Renal cortex interstitium (tissue), 15 donors: ENCODE data around the gene BABAM1. TPM values are rescaled to one million over a fixed set of nuclear protein-coding genes. Genes with fewer than 3 reads are reported as not detected.

Source experiments
- DNase-seq, 11 donors: peaks; one replicate each; pipeline ENCODE4 v3.0.0-alpha.2; 2013; ENCODE audit warnings: low read depth in 9 of 11, low spot score in 4 of 11; ENCODE audit errors: extremely low read depth in 1 of 11
- long read RNA-seq, 16 experiments: transcript quantifications; one replicate each; lab custom pipeline, GENCODE V29; 2026
- polyA plus RNA-seq, 3 donors: library from polyadenylated mRNA; unstranded; fragments of 120-200 nt; gene quantifications; one replicate each; pipeline ENCODE4 v1.2.1, GENCODE V29; 2013; ENCODE audit not compliant: insufficient read length in 3 of 3

BABAM1 gene
- polyA plus RNA-seq: 100 to 1,000 TPM in 2 of 3 donors, 10 to 100 TPM in 1; 97.0 to 111 (median 107) TPM
- long read RNA-seq, donor 1, transcript BABAM1-208 (9 exons, 1,470 nt): major isoform, 21 of 25 reads
- long read RNA-seq, donor 1, partial matches to known transcripts: 0 of 25 reads
- long read RNA-seq, donor 1, other reads (novel, unspliced or antisense): 0 of 25 reads
- long read RNA-seq, donor 2, transcript BABAM1-208 (9 exons, 1,470 nt): major isoform, 13 of 24 reads
- long read RNA-seq, donor 2, partial matches to known transcripts: 5 of 24 reads
- long read RNA-seq, donor 2, other reads (novel, unspliced or antisense): 0 of 24 reads
- long read RNA-seq, donor 3, transcript BABAM1-208 (9 exons, 1,470 nt): major isoform, 35 of 80 reads
- long read RNA-seq, donor 3, partial matches to known transcripts: 38 of 80 reads
- long read RNA-seq, donor 3, other reads (novel, unspliced or antisense): 0 of 80 reads
- long read RNA-seq, donor 4, transcript BABAM1-208 (9 exons, 1,470 nt): major isoform, 18 of 23 reads
- long read RNA-seq, donor 4, partial matches to known transcripts: 0 of 23 reads
- long read RNA-seq, donor 4, other reads (novel, unspliced or antisense): 0 of 23 reads
- long read RNA-seq, donor 5, transcript BABAM1-208 (9 exons, 1,470 nt): major isoform, 31 of 36 reads
- long read RNA-seq, donor 5, partial matches to known transcripts: 0 of 36 reads
- long read RNA-seq, donor 5, other reads (novel, unspliced or antisense): 0 of 36 reads
- long read RNA-seq, donor 6, transcript BABAM1-208 (9 exons, 1,470 nt): major isoform, 13 of 30 reads
- long read RNA-seq, donor 6, partial matches to known transcripts: 6 of 30 reads
- long read RNA-seq, donor 6, other reads (novel, unspliced or antisense): 0 of 30 reads
- long read RNA-seq, donor 7, transcript BABAM1-208 (9 exons, 1,470 nt): major isoform, 21 of 25 reads
- long read RNA-seq, donor 7, partial matches to known transcripts: 0 of 25 reads
- long read RNA-seq, donor 7, other reads (novel, unspliced or antisense): 0 of 25 reads
- long read RNA-seq, donor 8: 0 reads
- long read RNA-seq, donor 9, transcript BABAM1-201 (9 exons, 1,472 nt): minor isoform, 6 of 37 reads
- long read RNA-seq, donor 9, transcript BABAM1-208 (9 exons, 1,470 nt): major isoform, 19 of 37 reads
- long read RNA-seq, donor 9, partial matches to known transcripts: 6 of 37 reads
- long read RNA-seq, donor 9, other reads (novel, unspliced or antisense): 0 of 37 reads
- long read RNA-seq, donor 10, transcript BABAM1-208 (9 exons, 1,470 nt): major isoform, 27 of 42 reads
- long read RNA-seq, donor 10, transcript BABAM1-201 (9 exons, 1,472 nt): minor isoform, 5 of 42 reads
- long read RNA-seq, donor 10, partial matches to known transcripts: 7 of 42 reads
- long read RNA-seq, donor 10, other reads (novel, unspliced or antisense): 0 of 42 reads
- long read RNA-seq, donor 11, transcript BABAM1-208 (9 exons, 1,470 nt): major isoform, 18 of 32 reads
- long read RNA-seq, donor 11, transcript BABAM1-201 (9 exons, 1,472 nt): minor isoform, 6 of 32 reads
- long read RNA-seq, donor 11, partial matches to known transcripts: 5 of 32 reads
- long read RNA-seq, donor 11, other reads (novel, unspliced or antisense): 0 of 32 reads
- long read RNA-seq, donor 12, transcript BABAM1-208 (9 exons, 1,470 nt): major isoform, 10 of 14 reads
- long read RNA-seq, donor 12, partial matches to known transcripts: 0 of 14 reads
- long read RNA-seq, donor 12, other reads (novel, unspliced or antisense): 0 of 14 reads
- long read RNA-seq, donor 13: 0 reads
- long read RNA-seq, donor 14, transcript BABAM1-208 (9 exons, 1,470 nt): major isoform, 18 of 29 reads
- long read RNA-seq, donor 14, transcript BABAM1-201 (9 exons, 1,472 nt): minor isoform, 7 of 29 reads
- long read RNA-seq, donor 14, partial matches to known transcripts: 0 of 29 reads
- long read RNA-seq, donor 14, other reads (novel, unspliced or antisense): 0 of 29 reads
- long read RNA-seq, donor 15, transcript BABAM1-208 (9 exons, 1,470 nt): major isoform, 9 of 12 reads
- long read RNA-seq, donor 15, partial matches to known transcripts: 0 of 12 reads
- long read RNA-seq, donor 15, other reads (novel, unspliced or antisense): 0 of 12 reads
- long read RNA-seq, donor 16, transcript BABAM1-208 (9 exons, 1,470 nt): major isoform, 65 of 101 reads
- long read RNA-seq, donor 16, transcript BABAM1-201 (9 exons, 1,472 nt): minor isoform, 6 of 101 reads
- long read RNA-seq, donor 16, transcript BABAM1-209 (3 exons, 424 nt): minor isoform, 5 of 101 reads
- long read RNA-seq, donor 16, partial matches to known transcripts: 21 of 101 reads
- long read RNA-seq, donor 16, other reads (novel, unspliced or antisense): 0 of 101 reads

DNA sequence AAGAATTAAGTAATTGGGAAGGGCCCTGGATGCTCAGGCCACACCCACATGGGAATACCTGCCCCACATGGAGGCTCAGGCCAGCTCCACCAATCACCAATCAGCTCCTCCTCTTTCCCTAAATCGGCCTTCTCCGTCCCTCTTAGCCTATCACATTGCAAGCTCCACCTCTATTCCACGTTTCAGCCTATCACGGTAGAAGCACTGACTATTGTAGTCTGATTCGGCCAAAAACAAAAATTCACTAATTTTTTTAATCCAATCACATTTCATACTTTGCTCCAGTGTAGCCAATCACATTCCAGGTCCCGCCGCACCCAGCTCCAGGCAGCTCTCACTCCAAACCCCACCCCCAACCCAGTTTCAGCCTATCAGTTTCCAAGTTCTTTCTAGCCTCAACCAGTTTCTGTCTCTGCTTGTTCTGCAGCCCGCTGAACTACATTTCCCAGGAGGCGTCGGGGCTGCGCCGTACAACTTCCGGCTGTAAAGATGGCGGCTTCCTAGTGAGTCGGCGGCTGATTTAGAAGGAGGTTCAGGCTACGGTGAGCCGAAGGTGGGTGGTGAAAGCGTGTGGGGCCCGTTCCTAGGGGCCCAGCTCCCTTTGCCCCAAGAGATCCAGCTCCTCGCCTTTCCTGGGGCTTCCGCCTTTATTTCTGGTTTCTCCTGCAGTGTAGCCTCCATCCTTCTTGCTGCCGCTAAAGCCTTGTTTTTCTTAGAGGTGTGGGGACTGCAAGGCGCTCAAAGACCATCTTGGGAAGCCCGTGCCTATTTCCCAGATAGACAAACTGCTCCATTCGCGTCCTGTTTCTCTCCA, at the start of gene BABAM1:
Gene BABAM1, plus strand, starts transcription at position 469 of the 814 bp plus-strand sequence. CDS start 1,364 bp downstream, outside the sequence.
- DNase-seq: peak; percentile 85 to 98 (median 96)

DNA sequence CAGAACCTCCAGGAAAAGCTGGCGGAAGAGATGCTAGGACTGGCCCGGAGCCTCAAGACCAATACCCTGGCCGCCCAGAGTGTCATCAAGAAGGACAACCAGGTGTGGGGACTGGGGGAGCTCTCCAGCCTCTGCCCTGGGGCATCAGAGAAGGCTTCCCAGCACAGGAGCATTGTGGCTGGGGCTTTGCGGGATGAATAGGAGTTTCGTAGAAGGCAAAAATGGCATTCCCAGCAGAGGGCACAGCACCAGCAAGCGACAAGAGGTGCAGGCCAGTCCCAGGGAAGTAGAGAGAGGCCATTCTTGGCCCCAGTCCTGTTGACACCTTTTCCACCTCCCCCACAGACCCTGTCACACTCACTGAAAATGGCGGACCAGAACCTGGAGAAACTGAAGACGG, 48.0 kb upstream of the BABAM1 start:
- DNase-seq: no peak

DNA sequence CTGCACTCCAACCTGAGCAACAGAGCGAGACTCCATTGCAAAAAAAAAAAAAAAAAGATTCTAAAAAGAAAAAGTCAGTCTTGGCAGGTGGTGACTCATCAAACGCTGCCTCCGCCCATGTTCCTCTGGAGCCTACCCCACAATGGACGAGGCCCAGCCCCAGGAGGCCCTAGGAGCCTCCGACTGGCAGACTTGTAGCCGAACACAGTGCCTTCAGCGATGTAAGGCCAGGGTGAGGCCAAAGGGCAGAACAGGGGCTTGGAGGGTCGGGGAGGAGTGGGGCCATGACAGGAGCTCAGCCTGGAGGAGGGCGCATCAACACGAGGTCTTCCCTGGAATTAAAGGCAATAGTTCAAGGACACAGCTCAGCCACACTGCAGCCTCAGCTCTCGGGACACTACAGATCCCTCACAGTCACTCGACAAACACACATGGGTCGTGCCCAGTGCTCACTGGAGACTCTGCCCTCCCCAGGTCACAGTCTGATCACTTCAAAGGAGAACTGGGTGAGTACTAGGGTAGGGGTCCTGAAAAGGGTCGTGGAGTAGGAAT, 47.0 kb upstream of the BABAM1 start:
- no peak for DNase-seq

DNA sequence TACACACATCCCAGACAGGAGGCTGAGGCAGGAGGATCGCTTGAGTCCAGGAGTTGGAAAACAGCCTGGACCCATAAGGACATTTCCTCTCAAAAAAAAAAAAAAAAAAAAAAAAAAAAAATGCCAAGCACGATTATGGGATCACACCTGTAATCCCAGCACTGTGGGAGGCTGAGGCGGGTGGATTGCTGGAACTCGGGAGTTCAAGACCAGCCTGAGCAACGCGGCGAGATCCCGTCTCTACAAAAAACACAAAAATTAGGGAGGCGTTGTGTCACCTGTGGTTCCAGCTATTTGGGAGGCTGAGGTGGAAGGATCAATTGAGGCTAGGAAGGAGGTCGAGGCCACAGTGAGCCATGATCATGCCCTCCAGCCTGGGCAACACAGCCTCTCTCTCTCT, 42.2 kb upstream of the BABAM1 start:
- no peak for DNase-seq

DNA sequence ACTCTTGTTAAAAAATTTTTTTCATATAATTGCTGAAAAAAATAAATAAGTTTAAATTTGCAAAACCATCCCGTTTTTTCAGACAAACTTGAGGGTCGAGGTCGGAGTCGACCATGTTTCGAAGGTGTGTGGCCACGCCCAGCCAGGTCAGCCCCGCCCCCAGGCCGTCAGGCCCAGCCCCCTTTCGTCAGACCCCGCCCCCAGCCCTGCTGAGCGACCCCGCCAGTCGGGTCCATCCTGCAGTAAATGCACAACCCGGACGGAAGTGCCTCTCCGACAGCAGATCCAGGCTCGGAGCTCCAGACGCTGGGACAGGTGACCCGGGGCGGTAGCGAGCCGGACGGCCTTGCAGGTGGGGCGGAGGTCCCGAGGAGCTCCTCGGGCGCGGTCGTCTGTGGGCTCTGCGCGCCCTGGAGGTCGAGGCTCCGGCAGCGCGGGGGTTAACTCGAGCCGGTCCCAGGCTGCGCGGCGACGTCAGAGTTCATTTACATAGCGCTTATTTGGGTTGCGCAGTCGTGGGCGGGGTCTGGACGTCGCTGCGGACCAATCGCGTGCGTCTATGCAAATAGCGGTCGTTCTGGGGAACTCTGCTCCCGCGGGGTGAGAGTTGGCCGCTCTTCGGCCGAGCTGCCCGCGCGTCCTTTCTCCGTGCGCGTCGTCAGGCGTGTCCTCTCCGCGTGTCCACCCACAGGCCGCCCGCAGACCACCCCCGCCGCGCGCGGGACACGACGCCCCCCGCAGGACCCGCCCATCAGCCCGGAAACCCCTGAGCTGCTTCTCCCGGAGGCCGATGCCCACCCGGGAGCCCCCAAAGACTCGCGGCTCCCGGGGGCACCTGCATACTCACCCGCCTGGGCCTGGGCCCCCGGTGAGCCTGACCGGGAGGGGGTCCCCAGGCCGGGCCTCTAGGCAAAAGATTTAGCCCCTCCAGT, 41.0 kb upstream of the BABAM1 start, which contains the start of gene OCEL1:
Gene OCEL1, plus strand, starts transcription at position 225 of the 932 bp plus-strand sequence. Its CDS starts 22 bp downstream, at position 247.
- DNase-seq: peak; percentile 90 to 98 (median 96)

DNA sequence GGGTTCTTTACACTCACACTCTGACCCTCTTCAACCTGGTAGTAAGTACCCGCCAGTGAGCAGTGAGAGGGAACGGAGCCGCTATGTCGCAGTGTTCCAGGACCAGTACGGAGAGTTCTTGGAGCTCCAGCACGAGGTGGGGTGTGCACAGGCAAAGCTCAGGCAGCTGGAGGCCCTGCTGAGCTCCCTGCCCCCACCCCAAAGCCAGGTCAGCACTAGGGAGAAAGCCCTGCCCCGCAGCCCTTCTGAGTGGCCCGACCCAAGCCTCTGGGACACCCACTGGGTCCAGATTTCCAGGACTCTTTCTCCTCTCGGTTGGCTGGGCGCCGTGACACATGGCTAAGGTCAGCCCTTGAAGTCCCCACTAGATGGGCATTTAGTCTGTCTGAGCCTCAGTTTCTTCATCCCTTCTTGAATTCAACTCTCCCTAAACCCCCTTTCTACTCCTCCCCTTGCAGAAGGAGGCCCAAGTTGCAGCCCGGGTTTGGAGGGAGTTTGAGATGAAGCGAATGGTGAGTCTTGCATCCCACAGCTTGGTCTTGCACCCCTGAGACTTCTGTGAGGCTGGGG, 39.4 kb upstream of the BABAM1 start:
- DNase-seq: no peak

DNA sequence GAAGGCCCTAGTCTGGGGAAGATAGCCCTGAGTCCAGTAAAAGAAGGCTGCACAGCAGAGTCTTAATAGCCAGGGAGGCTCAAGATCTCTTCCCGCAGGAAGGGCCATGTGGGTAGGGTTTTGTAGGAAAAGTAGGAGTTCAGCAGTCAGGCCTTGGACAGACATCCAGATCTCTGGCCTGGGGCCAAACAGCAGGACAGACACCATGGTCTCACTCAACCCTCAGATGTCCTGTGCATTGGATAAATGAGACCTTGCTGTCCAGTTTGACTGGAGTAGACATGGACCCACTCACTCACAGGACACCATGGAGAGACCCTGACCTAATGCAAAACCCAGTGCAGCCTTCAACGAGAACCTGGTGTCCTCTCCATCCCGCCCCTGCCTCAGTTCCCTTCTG, 37.4 kb upstream of the BABAM1 start:
- DNase-seq: no peak

DNA sequence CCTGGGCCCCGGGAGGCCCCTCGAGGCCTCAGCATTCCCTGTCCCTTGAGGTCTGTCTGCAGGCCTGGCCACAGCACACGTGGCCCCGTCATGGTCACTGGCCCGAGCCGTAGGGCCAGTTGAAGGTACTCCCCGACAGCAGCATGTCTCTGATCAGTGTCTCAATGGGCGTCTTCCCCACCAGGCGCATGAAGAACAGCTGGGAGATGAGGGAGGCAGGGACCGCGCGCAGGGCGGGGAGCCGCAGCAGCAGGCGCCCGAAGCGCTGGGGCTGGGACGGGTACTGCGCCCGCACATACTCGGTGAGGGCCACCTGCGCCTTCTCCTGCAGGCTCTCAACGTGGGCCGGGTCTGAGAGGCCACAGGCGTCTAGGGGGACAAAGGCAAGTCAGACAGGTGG, 35.0 kb upstream of the BABAM1 start:
- no peak for DNase-seq

DNA sequence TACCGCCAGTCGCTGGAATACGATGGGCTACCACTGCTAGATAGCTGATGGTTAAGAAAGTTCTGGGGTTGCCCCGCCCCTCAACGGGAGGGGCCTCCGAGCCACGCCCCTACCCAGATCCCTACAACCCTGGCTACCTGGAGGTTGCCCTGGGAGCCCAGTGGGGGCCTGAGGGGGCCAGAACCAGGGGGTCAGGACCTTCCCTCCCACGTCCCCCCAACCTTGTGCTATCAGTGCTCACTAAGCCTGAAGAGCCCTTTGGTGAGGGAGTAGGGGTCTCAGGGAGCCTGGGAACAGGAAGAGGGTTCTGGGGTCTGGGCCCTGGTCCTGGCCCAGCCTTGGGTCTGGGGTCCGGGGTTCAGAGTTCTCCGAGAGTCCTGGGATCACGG, 32.3 kb upstream of the BABAM1 start:
- DNase-seq: no peak

DNA sequence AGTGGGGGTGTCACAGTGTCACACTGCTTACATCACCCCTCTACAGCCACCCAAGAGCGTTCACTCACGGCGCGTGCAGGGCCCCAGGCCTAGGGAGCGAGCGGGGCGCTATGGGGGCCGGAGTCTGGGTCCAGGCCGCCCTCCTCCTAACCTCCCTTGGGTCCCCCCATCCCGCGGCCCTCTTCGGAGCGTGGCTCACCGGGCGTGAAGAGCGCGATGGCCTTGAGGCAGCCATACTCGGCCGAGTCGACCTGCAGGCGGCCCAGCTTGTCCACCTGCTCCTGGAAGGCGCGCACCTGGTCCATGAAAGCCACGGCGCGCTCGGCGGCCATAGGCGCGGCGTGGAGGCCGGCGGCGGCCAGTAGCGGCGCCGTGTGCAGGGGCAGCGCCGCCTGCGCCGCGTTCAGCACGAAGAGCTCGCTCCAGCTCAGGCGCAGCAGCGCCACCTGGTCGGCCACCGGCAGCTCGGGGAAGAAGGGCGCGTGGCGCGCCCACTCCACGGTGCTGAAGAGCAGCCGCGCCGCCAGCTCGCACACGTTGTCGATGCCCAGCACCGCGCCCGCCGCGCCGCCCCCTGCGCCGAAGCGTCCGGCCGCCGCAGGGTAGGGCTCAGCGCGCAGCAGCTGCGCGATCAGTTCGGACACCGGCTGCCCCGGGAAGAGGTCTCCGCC, 31.8 kb upstream of the BABAM1 start:
- DNase-seq: peak in 1 of 11 donors; percentile 54

DNA sequence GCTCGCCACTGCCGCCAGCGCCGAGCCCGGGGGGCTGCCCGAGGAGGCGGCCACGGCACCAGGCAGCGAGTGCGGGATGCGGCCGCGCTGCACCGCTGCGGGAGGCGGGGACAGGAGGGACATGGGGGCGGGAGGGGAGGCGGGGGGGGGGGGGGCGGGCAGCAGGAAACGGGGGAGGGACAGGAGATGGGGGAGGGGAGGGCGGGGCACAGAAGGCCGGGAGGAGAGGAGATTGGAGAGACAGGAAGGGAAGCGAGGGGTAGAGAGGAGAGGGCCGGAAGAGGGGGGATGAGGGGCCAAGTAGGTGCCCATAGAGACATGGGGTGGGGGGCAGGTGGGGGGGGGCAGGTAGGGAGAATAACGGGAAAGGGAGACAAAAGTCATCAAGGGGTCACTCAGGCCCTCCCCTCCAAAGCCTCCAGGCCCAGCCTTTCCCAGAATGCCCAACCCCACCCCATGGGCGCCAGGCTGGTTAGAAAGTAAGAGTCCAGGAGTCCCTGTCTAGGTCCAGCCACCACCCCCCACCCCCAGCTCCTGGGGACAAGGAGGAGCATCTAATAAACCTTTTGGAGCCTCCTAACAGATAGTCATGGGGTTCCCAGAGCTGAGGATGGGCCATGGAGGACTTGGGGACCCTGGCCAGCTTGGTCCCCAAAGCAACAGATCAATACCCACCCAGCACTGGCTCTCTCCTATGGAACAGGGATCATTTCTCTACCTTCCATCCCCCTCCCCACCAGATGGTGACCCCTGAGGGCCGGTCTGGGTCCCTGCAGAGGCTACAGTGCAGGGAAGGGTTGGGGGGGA, 31.1 kb upstream of the BABAM1 start:
- no peak for DNase-seq

DNA sequence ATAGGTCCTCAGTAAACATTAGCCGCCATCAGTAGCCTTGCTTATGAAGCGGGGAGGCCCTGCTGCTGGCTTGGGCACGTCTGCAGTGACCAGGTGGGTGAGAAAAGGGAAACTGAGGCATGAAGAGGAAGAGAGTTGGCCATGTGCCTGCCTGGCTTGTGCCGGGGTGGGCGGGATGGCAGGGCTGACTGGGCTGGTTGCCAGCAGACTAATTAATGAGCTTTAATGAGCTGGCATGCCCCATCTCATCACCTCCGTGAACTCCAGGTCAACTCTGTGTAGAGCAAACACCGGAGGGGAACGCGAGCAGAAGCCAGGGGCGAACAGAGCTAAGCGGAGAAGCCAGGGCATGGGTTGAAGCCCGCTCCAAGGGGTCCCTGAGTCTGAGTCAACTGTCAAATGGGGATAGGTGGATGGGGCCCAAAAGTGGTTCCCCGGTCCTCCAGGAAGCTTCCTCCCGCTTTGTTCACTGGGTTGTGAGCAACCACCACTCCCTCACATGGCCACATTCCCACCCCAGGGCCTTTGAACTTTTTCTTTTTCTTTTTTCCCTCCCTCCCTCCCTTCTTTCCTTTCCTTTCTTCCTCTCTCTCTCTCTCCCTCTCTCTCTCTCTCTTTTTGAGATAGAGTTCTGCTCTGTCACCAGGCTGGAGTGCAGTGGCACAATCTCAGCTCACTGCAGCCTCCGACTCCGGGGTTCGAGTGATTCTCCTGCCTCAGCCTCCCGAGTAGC, 30.3 kb upstream of the BABAM1 start:
- no peak for DNase-seq
